ENCODE data around the gene PLCB1.

Gene PLCB1

DNA sequence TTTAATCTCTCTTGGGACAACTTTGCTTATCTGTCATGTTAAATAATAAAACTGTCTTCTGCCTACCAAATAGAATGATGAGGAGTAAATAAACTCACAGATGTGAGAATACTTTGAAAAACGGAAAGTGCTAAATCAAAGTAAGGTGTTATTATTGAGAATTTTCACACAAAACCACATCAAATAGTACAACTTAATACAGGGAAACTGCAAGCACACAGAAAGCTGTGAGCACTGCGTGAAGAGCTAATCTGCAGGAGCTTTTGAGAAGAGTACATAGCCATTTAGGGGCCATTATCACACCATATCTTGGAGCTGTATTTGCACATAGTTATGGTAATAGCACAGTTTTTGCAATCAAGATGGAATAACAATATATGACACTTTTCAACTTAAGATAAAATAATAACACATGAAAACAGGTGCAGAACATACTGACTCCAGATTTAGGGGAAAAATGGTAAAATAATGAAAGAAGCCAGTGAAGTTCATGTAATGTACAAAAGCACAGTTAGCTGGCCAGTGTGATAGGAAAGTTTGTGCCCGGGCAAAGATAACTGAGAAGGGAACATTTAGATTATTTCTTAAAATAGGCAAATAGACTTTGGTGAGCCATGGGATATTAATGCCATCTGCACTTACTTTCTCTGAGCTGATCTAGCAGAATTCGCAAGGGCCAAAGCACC is 538.3 kb downstream of the PLCB1 start:
- DNase-seq = no peak

DNA sequence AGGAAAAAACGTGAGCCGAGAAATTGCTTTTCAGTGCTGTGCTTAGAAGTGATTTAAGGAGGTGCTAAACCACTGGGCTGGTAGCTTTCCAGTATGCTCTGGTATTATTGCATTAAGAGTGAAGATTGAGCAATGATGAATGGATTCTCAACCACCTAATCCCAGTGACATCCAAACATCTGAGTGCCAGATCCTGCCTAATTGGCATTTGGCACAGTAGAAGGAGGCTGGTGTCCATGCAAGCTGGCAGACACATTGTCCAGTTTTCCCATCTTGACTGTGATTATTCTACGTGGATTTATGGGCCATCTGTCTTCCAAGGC is 538.8 kb downstream of the PLCB1 start:
- DNase-seq = no peak

DNA sequence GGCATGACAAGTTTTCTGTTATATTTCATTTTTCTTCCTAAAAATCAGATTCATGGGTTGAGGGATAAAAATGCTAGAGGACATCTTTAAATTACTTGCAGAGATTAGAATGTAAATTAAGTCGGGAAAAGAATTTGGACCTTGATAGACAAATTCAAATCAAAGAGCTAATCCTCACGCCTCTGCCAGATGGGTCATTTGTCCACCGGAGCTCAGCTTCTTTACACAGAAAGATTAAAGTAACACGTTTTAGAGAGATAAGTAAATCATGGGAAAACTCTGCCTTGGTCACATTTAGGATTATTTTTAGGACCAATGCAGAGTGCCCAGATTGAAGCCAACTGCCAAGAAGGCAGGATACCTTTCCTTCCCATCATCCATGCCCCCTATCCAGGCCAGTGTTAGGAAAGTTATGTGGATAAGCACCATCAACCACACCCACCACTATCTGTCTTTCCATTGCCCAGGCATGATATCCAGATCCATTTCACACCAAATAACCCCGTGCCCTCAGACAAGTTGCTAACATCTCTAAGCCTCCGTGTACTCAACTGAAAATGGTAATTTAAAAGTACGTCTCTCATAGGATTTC is 539.4 kb downstream of the PLCB1 start:
- no peak for DNase-seq

DNA sequence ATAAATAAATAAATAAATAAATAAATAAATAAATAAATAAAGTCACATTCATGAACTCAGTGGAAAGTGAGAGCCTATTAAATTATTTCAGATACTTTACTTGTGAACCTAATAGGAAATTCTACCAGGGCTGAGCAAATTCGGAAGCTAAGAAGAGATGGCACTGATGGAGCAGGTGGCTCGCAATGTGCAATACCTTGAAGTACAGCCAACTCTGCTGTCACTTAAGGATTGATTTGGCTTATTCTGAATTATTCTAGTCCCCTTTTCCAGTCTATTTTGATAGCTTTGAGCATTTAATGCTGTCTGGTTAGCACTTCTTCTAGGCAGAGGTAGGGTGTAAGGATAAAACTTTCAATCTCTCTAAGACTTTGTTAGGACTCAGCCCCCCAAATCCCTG is 541.0 kb downstream of the PLCB1 start:
- DNase-seq = no peak

DNA sequence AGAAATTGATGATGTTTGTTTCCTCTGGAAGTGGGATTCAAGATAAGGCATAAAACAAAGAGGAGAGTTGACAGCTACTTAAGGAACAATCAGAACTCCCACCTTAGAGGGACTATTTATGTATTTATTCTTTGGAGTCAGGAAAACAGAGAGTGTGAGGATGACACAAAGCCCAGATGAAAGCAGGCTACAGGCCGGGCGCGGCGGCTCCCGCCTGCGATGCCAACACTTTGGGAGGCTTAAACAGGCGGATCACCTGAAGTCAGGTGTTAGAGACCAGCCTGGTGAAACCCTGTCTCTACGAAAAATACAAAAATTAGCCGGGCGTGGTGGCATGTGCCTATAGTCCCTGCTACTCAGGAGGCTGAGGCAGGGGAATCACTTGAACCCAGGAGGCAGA is 543.8 kb downstream of the PLCB1 start:
- DNase-seq = no peak

DNA sequence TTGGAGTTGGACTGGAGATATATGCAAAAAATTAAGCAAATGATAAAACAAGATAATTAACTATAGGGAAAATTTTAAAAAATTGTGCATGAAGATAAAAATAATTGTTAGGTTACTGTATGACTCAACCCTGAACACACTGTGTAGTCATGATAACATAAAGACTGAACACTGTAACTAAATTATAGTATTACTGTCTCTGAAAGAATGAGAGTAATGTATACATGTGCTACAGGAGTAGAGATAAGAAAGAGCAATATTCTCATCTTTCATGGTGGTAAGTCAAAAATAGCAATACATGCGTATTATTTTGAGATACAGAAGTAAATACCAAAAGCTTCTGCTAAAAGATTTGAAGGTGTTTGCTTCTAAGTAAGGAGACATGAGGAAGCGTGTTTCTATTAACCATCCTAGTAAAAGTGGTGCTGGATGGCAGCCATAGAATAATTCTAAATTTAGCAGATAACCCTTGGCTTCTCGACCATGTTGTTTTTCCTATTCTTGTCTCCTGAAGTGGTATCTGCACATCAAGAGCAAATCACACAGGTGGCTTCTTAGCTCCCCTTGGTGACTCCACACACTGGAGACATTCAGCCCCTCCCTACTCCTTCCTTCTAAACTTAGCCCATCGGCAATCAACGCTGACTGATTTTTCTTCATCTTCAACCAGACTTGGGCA is 546.2 kb downstream of the PLCB1 start:
- no peak for DNase-seq

DNA sequence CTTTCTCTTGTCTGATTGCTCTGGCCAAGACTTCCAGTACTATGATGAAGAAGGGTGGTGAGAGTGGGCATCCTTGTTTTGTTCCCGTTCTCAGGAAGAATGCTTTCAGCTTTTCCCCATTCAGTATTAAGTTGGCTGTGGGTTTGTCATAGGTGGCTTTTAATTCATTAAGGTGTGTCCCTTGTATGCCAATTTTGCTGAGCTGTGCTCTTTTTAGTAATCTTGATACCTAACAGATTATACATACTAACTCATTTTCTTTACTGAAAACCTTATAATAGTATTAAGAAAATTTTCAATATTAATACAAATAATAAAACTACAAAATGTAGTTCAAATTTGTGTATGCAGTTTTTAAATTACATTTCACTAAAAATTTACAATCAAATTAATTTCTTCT is 557.3 kb downstream of the PLCB1 start:
- DNase-seq = no peak

DNA sequence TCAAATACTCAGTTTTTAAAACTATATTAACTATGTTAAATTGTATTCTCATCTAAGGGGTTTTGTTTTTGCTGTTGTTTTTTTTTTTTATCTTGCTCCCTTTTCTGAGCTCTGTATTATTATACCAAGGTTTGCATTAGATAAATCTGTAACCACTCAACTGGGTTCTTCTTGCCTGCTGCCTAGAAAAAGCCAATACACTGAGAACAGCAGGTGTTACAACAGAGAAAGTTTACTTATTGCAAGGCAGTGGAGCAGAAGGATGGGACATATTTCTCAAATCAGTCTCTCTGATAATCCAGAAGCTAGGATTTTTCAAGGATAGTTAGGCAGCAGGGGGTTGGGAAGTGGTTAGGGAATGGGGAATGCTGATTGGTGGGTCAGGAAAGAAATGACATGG is 558.0 kb downstream of the PLCB1 start:
- no peak for DNase-seq

DNA sequence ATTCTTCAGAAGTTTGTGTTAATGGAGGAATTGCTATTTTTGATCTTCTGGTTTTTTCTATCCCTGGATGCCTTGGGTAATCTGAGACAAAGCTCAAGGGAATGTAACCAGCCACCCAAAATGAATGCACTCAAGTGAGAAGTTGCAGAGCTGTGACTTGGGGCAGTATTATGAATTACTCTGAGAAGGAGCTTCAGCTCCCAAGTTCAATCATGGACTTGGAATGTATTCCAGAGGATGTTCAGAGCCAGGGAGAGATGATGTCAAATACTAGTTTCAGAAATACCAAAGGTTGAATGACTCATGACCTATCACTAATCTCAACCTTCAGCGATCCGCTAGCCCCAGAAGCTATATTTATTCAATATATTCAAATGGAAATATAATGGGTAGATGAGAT is 561.6 kb downstream of the PLCB1 start:
- no peak for DNase-seq

DNA sequence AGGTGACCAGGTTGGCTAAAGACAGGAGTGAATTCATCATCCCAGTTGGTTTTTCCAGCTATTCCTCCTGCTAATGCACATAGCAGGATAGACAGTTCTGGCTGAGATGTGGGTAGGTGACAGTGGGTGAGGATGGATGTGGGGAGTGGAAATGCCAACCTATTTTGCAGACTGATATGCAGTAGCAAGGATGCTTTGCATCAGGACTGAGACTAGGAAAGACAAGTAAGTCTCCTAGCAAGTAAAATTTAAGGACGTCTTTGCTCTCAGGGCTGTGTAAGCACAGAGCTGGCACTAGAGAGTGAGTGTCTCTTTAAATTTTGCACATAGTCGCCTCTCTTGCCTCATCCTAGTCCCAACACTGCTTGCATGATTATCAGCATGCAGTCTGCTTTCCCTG is 568.7 kb downstream of the PLCB1 start:
- no peak for DNase-seq

DNA sequence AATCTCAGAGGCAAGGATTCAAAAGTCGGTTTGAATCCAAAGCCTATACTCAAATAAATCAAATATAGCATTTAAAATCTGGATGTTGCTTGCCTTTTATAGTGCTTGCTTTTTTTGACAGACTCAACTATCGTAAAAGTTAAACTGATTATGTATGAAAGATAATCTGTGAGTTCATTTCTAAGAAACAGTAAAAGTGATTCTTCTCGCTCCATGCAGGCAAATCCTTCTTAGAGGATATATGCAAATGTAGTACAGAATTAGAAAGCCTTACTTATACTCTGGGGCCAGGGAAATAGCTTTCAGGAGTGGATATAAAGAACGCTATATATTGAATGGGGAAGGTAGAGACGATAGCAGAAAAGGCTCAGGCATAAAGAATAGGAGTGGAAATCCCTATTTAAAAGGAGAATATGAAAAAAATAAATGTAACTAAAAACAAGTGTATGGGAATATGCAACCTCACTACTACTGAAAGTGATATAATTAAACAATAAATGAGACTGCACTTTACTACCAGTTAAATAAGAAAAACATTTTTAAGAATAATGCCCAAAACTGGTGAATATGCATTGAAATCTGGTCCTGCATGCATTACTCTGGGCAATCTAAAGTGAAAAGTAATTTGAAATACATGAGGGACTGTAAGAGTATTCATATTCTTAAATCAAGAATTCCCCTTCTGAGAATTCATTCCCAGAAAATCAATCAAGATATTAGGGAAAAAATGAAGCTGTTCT is 575.1 kb downstream of the PLCB1 start:
- no peak for DNase-seq

DNA sequence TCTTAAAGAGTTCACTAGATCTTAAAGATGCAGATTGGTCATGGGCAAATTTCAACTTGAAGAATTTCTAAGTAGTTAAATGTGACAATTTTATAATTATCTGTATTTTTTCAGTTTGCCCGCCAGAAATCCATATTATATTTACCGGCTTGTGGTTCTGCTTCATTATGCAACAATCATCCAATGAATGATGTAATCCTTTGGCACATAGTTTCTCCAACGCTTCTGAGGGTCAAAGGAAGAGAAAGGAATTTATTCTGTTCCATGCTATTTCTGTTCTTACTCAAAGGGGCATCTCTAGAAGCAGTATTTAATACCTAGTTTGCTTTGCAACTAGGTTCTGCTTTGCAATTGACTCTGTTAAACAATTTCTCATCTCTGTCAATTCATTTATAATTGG is 577.6 kb downstream of the PLCB1 start:
- DNase-seq = no peak

DNA sequence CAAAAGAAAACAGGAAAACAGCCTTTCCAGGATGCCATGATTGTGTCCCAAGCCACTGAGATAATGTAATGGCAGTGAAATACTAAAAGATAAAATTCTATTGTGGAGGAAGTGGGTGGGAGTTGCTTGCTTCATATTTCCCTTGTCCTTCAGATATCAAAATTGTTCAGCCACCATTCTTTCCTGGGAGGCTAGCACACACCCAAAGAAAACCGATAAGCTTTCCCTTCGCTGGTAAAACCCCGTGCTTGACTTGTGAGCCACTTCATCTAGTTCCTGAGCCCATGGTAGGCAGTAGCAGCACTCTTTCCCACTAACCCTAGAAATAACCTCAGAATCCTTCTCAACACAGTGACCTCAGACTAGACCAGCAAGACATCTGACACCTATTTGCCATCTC is 579.4 kb downstream of the PLCB1 start:
- DNase-seq = no peak

DNA sequence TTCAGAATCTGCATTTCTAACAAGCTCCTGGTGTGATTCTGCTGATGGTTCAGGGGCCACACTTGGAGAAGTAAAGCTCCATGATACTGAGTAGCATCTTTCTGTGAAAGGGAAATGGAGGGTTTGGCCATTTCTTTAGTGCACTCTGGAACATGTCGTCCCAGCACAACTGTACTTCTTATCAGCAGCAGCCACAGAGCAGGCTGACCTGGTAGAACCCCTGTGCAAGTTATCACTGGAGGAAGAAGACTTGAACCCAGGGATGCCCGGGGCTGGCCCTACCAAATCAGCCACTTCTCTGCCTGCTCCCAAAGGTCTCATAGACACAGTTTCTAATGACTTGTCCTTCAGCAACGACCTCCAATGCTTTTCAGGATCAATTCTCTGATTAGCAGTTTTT is 582.1 kb downstream of the PLCB1 start:
- no peak for DNase-seq

DNA sequence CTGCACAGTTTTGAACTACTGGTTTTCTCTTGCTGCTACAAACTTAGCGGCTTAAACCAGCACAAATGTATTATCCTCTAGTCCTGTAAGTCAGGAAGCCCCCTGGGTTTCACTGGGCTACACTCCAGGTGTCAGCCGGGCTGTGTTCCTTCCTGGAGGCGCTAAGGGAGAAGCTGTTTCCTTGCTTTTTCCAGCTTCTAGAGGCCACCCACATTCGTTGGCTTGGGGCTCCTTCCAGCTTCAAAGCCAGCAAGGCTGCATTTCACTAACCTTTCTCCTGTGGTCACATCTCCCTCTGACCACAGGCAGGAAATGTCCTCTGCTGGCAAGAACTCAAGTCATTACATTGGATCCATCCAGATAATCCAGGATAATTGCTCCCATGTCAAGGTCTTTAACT is 586.2 kb downstream of the PLCB1 start:
- DNase-seq = no peak

DNA sequence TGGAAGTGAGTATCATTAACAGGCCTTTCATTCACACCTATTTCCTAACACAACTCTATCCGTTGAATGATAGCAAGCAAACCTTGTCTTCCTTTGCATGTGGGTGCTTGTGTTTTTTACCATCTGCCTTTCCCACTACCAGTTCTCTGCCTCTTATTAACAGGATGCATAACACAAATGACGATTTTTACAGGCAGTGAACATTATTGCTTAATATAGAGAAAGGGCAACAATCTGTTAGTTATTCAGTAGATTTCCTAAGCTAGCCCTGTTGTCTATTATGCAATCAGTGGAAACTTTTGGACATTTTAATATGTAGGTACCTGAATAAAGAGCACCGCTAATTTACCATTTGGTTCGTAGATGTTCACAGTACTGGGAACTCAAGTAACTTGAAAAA is 588.0 kb downstream of the PLCB1 start:
- peak in 1 of 2 donors; percentile 16 for DNase-seq

DNA sequence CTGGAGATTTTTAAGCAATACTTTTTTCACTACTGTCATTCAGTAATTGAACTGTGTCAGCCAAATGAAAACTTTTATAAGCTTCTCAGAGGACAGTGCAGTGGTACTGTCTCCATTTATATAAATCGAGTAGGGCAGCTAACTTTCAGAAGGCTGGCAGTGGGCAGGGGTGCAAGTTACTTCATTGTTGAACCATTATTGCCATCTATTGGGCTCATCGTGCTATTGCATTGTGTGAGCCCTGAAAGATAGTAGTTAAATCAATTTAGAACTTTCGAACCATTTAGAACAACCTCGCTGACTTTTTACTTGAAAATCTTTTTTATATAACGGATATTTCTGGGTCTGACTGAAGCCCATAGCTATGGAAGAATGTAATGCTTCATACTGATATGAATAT is 589.0 kb downstream of the PLCB1 start:
- peak; percentile 8 to 51 for DNase-seq

DNA sequence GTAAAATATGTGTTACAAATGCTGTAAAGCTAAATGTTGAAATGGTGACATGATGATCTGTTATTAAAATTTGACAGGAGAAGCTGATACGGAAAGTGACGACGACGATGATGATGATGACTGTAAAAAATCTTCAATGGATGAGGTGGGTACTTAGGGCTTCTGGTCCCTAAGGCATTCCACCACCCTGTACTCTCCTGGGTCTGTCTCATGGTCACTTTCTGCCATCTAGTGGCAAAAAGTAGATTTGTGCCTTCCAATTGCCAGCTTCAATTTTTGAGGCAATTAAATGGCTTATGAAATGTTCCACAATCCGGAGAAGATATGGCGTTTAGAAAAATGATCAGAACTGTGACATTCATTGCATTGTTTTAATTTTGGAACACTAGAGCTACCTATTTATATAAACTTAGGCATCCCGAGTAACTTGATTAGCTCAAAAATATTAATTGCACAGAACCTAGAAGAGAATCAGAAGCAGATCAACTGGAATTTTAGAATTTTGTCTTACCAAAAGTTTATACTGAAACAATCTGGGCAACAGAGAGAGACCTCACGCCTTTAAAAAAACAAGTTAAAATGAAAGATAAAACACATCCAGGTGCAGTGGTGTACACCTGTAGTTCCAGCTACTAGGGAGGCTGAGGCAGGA is 590.3 kb downstream of the PLCB1 start:
- peak; percentile 3 to 68 for DNase-seq

DNA sequence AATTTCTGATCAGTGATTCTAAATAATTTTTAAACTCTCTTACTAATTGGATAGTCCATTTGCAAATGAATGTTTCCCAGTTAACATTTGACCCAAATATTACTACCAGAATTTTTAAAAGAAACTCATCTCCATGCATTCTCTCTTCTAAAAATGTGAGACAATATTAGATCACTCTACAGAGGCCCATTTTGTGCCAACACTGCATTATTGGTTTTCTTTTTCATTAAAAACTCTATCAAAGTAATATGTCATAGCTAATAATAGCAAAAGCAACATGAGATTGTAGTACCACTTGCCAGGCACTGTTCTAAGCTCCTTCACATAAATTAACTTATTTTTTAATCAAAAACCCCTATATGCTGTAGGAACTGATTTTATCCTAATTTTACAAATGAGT is 591.2 kb downstream of the PLCB1 start:
- DNase-seq = no peak

DNA sequence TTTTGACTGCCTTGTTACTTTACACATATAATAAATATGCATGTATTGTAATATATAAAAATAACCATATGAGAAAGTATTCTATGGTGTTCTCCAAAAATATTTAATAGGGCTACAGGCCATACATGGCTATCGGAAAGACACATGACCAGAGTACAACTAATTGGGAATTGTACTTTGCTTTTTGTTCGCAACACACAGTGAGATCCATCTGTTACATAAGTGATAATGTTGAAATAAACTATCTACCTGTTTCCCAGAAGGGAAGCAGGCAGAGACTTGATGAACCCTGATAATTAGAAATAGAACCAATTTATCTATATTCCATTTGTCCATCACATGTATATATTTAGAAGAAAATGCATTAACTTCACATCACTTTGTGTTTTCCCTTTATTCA is 592.8 kb downstream of the PLCB1 start:
- no peak for DNase-seq

DNA sequence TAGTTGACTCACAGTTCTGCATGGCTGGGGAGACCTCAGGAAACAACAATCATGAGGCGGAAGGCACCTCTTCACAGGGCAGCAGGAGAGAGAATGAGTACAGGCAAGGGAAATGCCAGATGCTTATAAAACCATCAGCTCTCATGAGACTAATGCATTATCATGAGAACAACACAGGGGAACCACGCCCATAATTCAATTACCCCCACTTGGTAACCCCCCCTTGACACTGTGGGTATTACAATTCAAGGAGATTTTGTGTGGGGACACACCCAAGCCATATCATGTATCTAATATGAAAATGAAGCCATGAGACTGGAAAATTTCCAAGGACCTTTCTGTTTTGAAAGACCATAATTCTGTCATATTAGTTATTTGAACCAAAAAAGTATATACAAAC is 594.4 kb downstream of the PLCB1 start:
- no peak for DNase-seq

DNA sequence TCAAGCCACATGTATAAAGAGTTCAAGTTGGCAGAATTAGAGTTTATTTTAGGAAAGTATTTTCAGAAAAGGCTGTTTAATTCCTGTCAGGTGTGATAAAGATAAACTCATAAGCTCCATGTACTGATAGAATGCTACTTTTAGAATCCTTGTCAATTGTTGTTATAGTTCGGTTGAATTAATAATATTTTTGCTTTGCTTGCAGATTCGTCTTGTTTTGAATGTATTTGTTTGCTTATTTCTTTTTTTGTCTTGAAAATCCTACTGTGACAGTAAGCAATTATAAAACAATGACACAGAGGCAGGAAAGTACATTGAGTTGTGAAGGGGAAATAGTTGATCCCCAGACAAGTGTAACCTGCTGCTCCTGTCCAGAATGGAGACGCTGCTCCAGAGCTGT is 602.9 kb downstream of the PLCB1 start:
- DNase-seq = no peak

DNA sequence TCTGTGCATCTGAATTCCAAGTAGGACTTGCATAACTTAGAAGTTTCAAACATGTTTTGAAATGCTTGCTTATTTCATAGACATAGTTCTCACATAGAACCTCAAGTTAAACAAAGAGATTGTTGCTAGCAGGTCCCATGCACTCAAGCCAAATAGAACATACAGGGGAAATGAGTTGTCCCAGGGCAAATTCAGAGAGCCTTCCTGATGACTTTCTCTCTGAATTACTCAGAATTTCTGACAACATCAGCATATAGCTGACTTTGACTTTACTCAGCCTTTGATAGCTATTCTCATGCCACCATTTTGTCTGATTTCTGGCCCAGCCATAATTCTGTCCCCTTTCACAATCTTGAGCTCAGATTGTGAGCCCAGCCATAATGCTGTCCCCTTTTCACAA is 603.6 kb downstream of the PLCB1 start:
- no peak for DNase-seq

DNA sequence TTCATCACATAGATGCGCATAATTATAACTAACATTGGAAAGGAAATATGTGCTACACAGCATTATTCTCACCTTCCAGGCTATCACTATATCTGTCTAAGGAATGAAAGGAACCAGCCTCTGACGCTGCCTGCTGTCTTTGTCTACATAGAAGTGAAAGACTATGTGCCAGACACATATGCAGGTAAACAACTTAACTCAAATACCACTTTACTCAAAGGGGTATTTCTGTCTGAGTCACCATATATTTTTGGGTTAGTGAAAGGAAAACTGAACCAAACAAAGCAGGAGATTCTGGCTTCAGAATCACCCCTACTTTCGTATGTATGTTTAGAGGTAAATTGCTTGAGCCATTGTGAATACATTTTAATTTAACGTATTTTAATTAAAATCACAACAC is 608.2 kb downstream of the PLCB1 start:
- DNase-seq = no peak
